ENCODE data around the gene RGS8. TPM values are rescaled to one million over a fixed set of nuclear protein-coding genes. Genes with fewer than 3 reads are reported as not detected.

Gene RGS8, protein sequence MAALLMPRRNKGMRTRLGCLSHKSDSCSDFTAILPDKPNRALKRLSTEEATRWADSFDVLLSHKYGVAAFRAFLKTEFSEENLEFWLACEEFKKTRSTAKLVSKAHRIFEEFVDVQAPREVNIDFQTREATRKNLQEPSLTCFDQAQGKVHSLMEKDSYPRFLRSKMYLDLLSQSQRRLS
- total RNA-seq: not detected
- long read RNA-seq, donor 1: 0 reads
- long read RNA-seq, donor 2: 0 reads

DNA sequence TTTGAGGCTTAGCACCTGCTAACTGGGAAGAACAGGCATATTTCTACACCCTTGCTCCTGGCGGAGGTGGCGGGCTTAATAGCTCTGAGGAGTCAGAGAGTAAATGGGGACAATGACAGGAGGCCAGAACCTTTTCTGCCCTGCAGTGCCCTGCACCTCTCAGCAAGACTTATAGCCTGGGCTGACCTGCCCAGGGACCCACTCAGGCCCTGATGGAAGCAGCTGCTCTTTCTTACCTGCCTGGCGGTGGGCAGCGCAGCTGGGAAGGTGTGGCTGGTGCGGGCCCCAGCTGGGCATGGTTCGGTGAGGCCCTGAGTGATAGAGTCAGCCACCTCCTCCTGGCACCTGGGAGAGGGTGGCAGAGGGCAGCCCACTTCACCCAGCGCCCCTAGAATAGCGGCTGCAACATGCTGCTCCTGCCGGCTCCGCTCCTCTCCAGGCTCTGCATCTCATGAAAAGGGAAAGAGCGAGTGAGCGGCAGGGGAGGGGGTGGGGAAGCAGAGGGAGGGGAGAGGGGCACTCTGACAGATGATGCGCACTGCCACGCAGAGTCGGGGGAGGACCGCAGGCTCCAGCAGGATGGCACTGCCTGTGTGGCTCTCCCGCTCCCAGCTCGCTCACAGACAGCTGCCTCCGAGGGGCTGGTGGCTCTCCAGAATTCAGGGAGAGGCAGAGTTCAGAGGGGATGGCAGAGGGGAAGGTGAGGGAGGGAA lies at the start of gene RGS8:
Gene RGS8, minus strand, starts transcription at position 472 of the 713 bp plus-strand sequence. CDS start 14,938 bp downstream, outside the sequence.
- Histone ChIP-seq H3K4me3 (no peak within 1 kb of the TSS), H3K9me3 (no peaks in the 10 kb centered on the region), H3K36me3 (ENCODE audit: low read depth) (no peaks in the 10 kb centered on the region), H3K4me1 (ENCODE audit: low read depth) (no peaks in the 10 kb centered on the region)
- DNase-seq: no peak
- intact Hi-C loops (cut with DNase I, micrococcal nuclease): no loop called here
- ATAC-seq: no peak
- TF ChIP-seq, protein P1, sequence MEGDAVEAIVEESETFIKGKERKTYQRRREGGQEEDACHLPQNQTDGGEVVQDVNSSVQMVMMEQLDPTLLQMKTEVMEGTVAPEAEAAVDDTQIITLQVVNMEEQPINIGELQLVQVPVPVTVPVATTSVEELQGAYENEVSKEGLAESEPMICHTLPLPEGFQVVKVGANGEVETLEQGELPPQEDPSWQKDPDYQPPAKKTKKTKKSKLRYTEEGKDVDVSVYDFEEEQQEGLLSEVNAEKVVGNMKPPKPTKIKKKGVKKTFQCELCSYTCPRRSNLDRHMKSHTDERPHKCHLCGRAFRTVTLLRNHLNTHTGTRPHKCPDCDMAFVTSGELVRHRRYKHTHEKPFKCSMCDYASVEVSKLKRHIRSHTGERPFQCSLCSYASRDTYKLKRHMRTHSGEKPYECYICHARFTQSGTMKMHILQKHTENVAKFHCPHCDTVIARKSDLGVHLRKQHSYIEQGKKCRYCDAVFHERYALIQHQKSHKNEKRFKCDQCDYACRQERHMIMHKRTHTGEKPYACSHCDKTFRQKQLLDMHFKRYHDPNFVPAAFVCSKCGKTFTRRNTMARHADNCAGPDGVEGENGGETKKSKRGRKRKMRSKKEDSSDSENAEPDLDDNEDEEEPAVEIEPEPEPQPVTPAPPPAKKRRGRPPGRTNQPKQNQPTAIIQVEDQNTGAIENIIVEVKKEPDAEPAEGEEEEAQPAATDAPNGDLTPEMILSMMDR (IDR thresholded peaks at IDR 0.05): no peak

DNA sequence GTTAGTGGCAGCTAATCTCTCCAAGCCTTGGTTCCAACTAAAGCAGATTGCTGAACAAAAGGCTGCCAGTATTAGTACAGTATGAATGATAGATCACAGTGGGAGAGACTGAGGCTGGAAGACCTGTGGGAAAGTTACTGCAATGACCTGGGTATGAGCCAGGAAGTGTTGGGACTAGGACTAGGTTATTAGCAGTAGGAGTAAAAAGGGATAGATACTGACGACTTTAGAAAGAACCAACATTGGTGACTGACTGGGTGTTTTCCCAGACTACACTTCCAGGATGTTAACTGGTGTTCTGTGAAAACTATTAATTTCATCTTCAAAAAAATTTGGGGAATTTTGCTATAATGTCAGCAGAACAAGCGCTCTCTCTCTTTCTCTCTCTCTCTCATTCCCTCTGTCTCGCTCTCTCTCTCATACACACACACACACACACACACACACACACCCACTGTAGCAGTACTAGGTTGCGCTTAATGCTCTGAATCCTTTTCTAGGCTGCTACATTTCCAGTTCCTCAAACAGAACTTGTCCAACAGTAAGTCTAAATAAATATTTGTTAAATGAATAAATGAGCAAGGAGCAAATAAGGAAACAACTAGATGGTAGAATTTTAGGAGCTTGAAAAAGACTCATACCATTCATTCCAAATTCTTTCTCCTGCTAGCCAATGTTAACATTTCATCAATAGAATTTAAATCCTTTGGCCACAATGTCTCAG lies 47.6 kb upstream of the RGS8 start:
- ATAC-seq (no peak), DNase-seq (no peak)
- TF ChIP-seq, protein P1 (IDR thresholded peaks at IDR 0.05): no peak
- no peaks in the 10 kb centered on the region for H3K36me3 ChIP-seq (ENCODE audit: low read depth)
- intact Hi-C loops (cut with DNase I, micrococcal nuclease): no loop called here
- no peak overlapping the region for H3K4me3 ChIP-seq
- no peaks in the 10 kb centered on the region for H3K4me1 ChIP-seq (ENCODE audit: low read depth)
- no peaks in the 10 kb centered on the region for H3K9me3 ChIP-seq

DNA sequence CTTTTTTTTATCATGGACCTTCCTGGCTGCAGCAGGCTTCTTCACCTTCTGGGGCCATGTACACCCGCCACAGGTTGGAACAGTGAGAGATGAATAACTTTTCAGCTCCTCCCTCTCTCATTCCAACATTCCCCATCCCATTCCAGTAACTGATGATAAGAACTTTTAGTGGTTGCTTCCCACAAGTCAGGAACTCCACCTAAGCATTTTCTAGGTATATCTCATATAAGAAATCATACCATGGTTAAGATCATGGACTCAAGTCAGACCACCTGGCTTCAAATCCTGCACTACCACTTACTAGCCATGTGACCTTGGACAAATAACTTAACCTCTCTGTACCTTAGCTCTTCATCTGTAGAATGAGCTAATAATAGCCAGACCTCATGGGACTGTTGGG lies 42.5 kb upstream of the RGS8 start:
- TF ChIP-seq, protein P1 (IDR thresholded peaks at IDR 0.05): no peak
- no peak for ATAC-seq
- intact Hi-C loops (cut with DNase I, micrococcal nuclease): no loop called here
- Histone ChIP-seq H3K9me3 (no peaks in the 10 kb centered on the region), H3K36me3 (ENCODE audit: low read depth) (no peaks in the 10 kb centered on the region), H3K4me3 (no peak overlapping the region), H3K4me1 (ENCODE audit: low read depth) (no peaks in the 10 kb centered on the region)
- no peak for DNase-seq

DNA sequence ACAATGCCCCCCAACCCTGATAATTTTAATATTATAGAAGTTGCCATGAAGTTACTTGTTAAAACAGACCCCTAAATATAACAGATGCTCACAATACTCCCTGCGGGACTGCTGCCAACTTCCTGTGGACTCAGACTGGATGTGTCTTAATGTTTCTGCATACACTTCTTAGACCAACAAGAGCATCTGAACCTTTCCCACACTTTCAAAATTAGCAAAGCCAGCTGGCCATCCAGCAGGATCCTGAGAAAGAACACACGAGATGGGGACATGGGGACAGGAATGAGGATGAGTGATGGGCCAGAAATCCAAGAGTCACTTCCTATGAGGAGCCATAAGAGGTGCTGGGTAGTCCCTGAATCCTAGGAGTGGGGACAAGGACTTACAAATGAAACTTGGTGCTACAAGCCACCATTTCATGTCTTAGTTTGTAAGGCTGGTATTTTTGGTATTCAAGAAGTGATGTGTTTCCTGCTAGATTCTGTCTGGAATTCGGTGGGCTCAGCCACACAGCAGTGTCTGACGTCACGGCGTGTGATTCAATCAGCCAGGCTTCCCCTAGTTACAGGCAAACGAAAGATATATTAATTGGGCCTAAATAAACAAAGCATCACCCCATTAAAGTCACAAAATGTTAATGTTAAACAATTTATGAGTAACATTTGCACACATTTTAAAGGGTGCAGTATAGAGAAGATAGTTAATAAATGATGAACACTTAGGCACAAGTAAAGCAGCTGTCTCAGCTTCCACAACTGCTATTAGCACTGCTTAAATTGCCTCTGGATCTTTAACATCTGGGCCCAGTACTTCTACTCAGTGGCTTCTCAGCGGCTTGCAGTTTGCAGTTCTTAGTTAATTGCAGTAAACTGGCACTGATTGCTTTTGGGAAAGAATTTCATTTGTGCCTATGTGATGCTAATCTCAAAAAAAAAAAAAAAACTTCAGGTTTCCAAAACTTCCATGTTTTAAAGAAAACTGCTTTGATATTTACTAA lies 41.2 kb upstream of the RGS8 start:
- DNase-seq (peak in 1 of 3 donors; percentile 2), ATAC-seq (no peak)
- no peaks in the 10 kb centered on the region for H3K9me3 ChIP-seq
- TF ChIP-seq, protein P1 (IDR thresholded peaks at IDR 0.05): no peak
- no peaks in the 10 kb centered on the region for H3K36me3 ChIP-seq (ENCODE audit: low read depth)
- no peaks in the 10 kb centered on the region for H3K4me1 ChIP-seq (ENCODE audit: low read depth)
- no peak overlapping the region for H3K4me3 ChIP-seq
- intact Hi-C loops (cut with DNase I, micrococcal nuclease): no loop called here

DNA sequence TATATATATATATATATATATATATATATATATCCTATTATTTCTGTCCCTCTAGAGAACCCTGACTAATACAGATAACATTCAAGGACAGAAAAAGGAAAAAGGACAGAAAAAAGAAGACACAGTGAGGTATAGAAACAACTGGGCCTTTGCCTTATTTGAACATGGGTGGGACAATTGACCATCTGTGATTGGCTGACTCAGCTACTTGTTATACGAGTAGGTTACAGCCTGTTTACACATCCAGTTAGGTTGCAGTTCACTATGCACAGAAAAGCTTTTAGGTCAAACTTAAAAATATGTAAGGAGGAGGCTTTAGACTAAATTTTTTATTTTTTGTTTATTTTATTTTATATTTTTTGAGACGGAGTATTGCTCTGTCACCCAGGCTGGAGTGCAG lies 39.8 kb upstream of the RGS8 start:
- TF ChIP-seq, protein P1 (IDR thresholded peaks at IDR 0.05): no peak
- ATAC-seq (no peak), DNase-seq (no peak)
- H3K4me3 ChIP-seq: no peak overlapping the region
- H3K4me1 ChIP-seq (ENCODE audit: low read depth): no peaks in the 10 kb centered on the region
- no peaks in the 10 kb centered on the region for H3K9me3 ChIP-seq
- intact Hi-C loops (cut with DNase I, micrococcal nuclease): no loop called here
- H3K36me3 ChIP-seq (ENCODE audit: low read depth): no peaks in the 10 kb centered on the region
